OCI-LY3 (cell line): ENCODE measurements around the gene ADCYAP1.

Experiments
- H2AFZ ChIP-seq: fragments of 200-600, 300-600 bp; shearing (Covaris generic); 2 replicates; pipeline ENCODE4 v1.6.0; 2014; ENCODE audit warnings: antibody characterized with exemption, low read depth, low read length
- H3K27ac ChIP-seq: fragments of 200-600, 300-600 bp; sonication (generic); 2 replicates; pipeline ENCODE4 v1.5.1; 2014; ENCODE audit warnings: mild to moderate bottlenecking, low read length, moderate library complexity, mixed read lengths
- H3K27me3 ChIP-seq: fragments of 200-600, 300-600 bp; sonication (generic); 2 replicates; pipeline ENCODE4 v1.6.1; 2014; ENCODE audit warnings: low read depth, low read length, mixed read lengths
- H3K36me3 ChIP-seq: fragments of 200-600, 300-600 bp; sonication (generic); replicated peaks from 2 replicates; pipeline ENCODE3; 2014; ENCODE audit warnings: low read depth, low read length, mixed read lengths
- H3K4me1 ChIP-seq: fragments of 300-600, 200-600 bp; sonication (generic); 2 replicates; pipeline ENCODE4 v1.6.1; 2014; ENCODE audit warnings: low read length, mixed read lengths
- H3K4me2 ChIP-seq: fragments of 200-600, 300-600 bp; sonication (generic); 2 replicates; pipeline ENCODE4 v1.6.1; 2014; ENCODE audit warnings: low read length, mixed read lengths
- H3K4me3 ChIP-seq: fragments of 300-600, 200-600 bp; sonication (generic); 2 replicates; pipeline ENCODE4 v1.5.1; 2014; ENCODE audit warnings: antibody characterized with exemption, mild to moderate bottlenecking, low read length, moderate library complexity
- H3K79me2 ChIP-seq: fragments of 300-600, 200-600 bp; shearing (Covaris generic); 2 replicates; pipeline ENCODE4 v1.6.1; 2014; ENCODE audit warnings: mild to moderate bottlenecking, low read length, mixed read lengths
- H3K9ac ChIP-seq: fragments of 300-600, 200-600 bp; shearing (Covaris generic); 2 replicates; pipeline ENCODE4 v1.6.0; 2014; ENCODE audit warnings: mild to moderate bottlenecking, low read length, moderate library complexity
- H3K9me3 ChIP-seq: fragments of 200-600, 300-600 bp; shearing (Covaris generic); 2 replicates; pipeline ENCODE4 v1.6.1; 2014; ENCODE audit warnings: low read length, mixed read lengths; ENCODE audit not compliant: insufficient read depth
- H4K20me1 ChIP-seq: fragments of 200-600, 300-600 bp; sonication (generic); 2 replicates; pipeline ENCODE4 v1.6.1; 2016; ENCODE audit warnings: low read length, mixed read lengths; ENCODE audit not compliant: insufficient read depth
- CTCF ChIP-seq: fragments of 200-600, 300-600 bp; sonication (generic); IDR thresholded peaks from 2 replicates; pipeline ENCODE4 v1.5.1; 2014; ENCODE audit warnings: antibody characterized with exemption, low read length, low read depth
- EZH2phosphoT487 ChIP-seq: fragments of 200-600 bp; shearing (Covaris generic); IDR thresholded peaks from 2 replicates; pipeline ENCODE4 v1.6.1; 2018; ENCODE audit warnings: antibody characterized with exemption, mixed run types, low read depth

Gene ADCYAP1

GRCh38 chr18:950882-951495 is 46.3 kb downstream of the ADCYAP1 start:
- no peaks in the 10 kb centered on the region for H3K4me1 ChIP-seq
- H2AFZ ChIP-seq = no peak overlapping the region
- no peak overlapping the region for H3K4me2 ChIP-seq
- H4K20me1 ChIP-seq = no peaks in the 10 kb centered on the region
- H3K4me3 ChIP-seq = no peak overlapping the region
- TF ChIP-seq EZH2phosphoT487 = no peak
- TF ChIP-seq CTCF = no peak
- no peaks in the 10 kb centered on the region for H3K36me3 ChIP-seq
- no peaks in the 10 kb centered on the region for H3K9me3 ChIP-seq
- no peaks in the 10 kb centered on the region for H3K79me2 ChIP-seq
- no peaks in the 10 kb centered on the region for H3K27me3 ChIP-seq
- no peak overlapping the region for H3K9ac ChIP-seq
- no peak overlapping the region for H3K27ac ChIP-seq

- H3K4me2 ChIP-seq = no peak overlapping the region
- H3K79me2 ChIP-seq = no peaks in the 10 kb centered on the region
- H4K20me1 ChIP-seq = no peaks in the 10 kb centered on the region
- no peaks in the 10 kb centered on the region for H3K9me3 ChIP-seq
- TF ChIP-seq EZH2phosphoT487 = no peak
- TF ChIP-seq CTCF = no peak
- no peaks in the 10 kb centered on the region for H3K36me3 ChIP-seq
- H3K9ac ChIP-seq = no peak overlapping the region
- H2AFZ ChIP-seq = no peak overlapping the region
- no peaks in the 10 kb centered on the region for H3K4me1 ChIP-seq
- H3K4me3 ChIP-seq = no peak overlapping the region
- H3K27me3 ChIP-seq = peaks cover 8% of the 10 kb centered on the region; the same call in 1 of the 2 replicates
- H3K27ac ChIP-seq = no peak overlapping the region
These were observed 50.9 kb downstream of the ADCYAP1 start for GRCh38 chr18:955384-956066.

GRCh38 chr18:957829-958228 is 53.2 kb downstream of the ADCYAP1 start:
- Histone ChIP-seq H3K79me2 (no peaks in the 10 kb centered on the region), H4K20me1 (no peaks in the 10 kb centered on the region), H3K4me3 (no peak overlapping the region), H3K27me3 (peaks cover 12% of the 10 kb centered on the region), H3K9ac (no peak overlapping the region), H3K36me3 (no peaks in the 10 kb centered on the region), H3K4me1 (no peaks in the 10 kb centered on the region), H2AFZ (no peak overlapping the region), H3K4me2 (no peak overlapping the region), H3K27ac (no peak overlapping the region), H3K9me3 (no peaks in the 10 kb centered on the region)
- no peak for TF ChIP-seq CTCF
- TF ChIP-seq EZH2phosphoT487 = no peak

GRCh38 chr18:959854-960253 is 55.2 kb downstream of the ADCYAP1 start:
- no peaks in the 10 kb centered on the region for H3K9me3 ChIP-seq
- no peak overlapping the region for H3K9ac ChIP-seq
- no peak overlapping the region for H3K4me3 ChIP-seq
- H3K27me3 ChIP-seq = peaks cover 24% of the 10 kb centered on the region
- H3K4me1 ChIP-seq = no peaks in the 10 kb centered on the region
- TF ChIP-seq EZH2phosphoT487 = no peak
- TF ChIP-seq CTCF = no peak
- no peak overlapping the region for H2AFZ ChIP-seq
- H3K27ac ChIP-seq = no peak overlapping the region
- no peak overlapping the region for H3K4me2 ChIP-seq
- no peaks in the 10 kb centered on the region for H3K79me2 ChIP-seq
- H3K36me3 ChIP-seq = no peaks in the 10 kb centered on the region
- no peaks in the 10 kb centered on the region for H4K20me1 ChIP-seq
